Liver (tissue), 3 donors: ENCODE data around the gene TGIF2.

Experiments used
- EGR1 ChIP-seq, 2 donors: IDR thresholded peaks; 2 replicates each; pipeline ENCODE4 v1.6.1; 2016 to 2018; ENCODE audit warnings: antibody characterized with exemption in 2 of 2, low read depth in 2 of 2
- HNF4G ChIP-seq: IDR thresholded peaks from 2 replicates; pipeline ENCODE4 v1.6.1; 2016; ENCODE audit warnings: antibody characterized with exemption
- RXRA ChIP-seq, 2 donors: IDR thresholded peaks; 2 replicates each; pipeline ENCODE4 v1.6.1; 2017 to 2018; ENCODE audit warnings: antibody characterized with exemption in 2 of 2, mild to moderate bottlenecking in 1 of 2
- SP1 ChIP-seq: IDR thresholded peaks from 2 replicates; pipeline ENCODE4 v1.6.1; 2018; ENCODE audit warnings: antibody characterized with exemption, mild to moderate bottlenecking
- TAF1 ChIP-seq: conservative IDR thresholded peaks from 2 replicates; pipeline ENCODE4 v1.6.1; 2016; ENCODE audit warnings: antibody characterized with exemption, mild to moderate bottlenecking
- YY1 ChIP-seq: IDR thresholded peaks from 2 replicates; pipeline ENCODE4 v1.6.1; 2016; ENCODE audit warnings: antibody characterized with exemption, mild to moderate bottlenecking
- TF ChIP-seq, protein P1 (sequence below): fragments of 150-350 bp; IDR thresholded peaks from 2 replicates; pipeline ENCODE4 v1.5.1; 2017; ENCODE audit warnings: improper control_type of control experiment, low read depth, low read length; ENCODE audit not compliant: missing input control
- TF ChIP-seq, protein P2 (sequence below): IDR thresholded peaks from 2 replicates; pipeline ENCODE4 v1.6.1; 2016; ENCODE audit warnings: antibody characterized with exemption
- TF ChIP-seq, protein P3 (sequence below): IDR thresholded peaks from 2 replicates; pipeline ENCODE4 v1.6.1; 2016; ENCODE audit warnings: antibody characterized with exemption
- TF ChIP-seq, protein P4 (sequence below): IDR thresholded peaks from 2 replicates; pipeline ENCODE4 v1.6.1; 2016; ENCODE audit warnings: antibody characterized with exemption, mild to moderate bottlenecking
- donor health status: healthy.
- donor health status: healthy.

DNA sequence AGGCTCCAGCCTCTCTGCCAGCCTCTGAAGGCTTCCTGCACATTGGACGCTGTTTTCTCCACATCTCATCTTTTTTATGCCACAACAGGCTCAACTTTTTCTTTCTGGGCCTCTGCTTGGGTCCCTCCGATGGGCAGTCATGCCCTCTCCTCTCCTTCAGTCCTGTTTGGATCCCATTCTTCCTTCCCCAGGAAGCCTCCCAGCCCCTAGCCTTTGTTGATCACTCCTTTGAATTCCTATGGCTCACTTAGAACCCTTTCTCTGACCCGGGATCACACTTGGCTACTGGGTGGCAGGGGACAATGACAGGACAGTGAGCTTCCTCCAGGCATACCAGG, 68.1 kb downstream of the TGIF2 start:
- TF ChIP-seq, protein P1, sequence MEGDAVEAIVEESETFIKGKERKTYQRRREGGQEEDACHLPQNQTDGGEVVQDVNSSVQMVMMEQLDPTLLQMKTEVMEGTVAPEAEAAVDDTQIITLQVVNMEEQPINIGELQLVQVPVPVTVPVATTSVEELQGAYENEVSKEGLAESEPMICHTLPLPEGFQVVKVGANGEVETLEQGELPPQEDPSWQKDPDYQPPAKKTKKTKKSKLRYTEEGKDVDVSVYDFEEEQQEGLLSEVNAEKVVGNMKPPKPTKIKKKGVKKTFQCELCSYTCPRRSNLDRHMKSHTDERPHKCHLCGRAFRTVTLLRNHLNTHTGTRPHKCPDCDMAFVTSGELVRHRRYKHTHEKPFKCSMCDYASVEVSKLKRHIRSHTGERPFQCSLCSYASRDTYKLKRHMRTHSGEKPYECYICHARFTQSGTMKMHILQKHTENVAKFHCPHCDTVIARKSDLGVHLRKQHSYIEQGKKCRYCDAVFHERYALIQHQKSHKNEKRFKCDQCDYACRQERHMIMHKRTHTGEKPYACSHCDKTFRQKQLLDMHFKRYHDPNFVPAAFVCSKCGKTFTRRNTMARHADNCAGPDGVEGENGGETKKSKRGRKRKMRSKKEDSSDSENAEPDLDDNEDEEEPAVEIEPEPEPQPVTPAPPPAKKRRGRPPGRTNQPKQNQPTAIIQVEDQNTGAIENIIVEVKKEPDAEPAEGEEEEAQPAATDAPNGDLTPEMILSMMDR, result no peak
- TF ChIP-seq TAF1, result no peak
- no peak for TF ChIP-seq YY1
- TF ChIP-seq SP1, result no peak
- TF ChIP-seq, protein P2, sequence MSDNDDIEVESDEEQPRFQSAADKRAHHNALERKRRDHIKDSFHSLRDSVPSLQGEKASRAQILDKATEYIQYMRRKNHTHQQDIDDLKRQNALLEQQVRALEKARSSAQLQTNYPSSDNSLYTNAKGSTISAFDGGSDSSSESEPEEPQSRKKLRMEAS, result no peak
- no peak for TF ChIP-seq HNF4G
- TF ChIP-seq RXRA (IDR thresholded peaks at IDR 0.05), result no peak
- TF ChIP-seq EGR1 (IDR thresholded peaks at IDR 0.05; ENCODE audit: low read depth in 2 of 2), result no peak
- TF ChIP-seq, protein P3, sequence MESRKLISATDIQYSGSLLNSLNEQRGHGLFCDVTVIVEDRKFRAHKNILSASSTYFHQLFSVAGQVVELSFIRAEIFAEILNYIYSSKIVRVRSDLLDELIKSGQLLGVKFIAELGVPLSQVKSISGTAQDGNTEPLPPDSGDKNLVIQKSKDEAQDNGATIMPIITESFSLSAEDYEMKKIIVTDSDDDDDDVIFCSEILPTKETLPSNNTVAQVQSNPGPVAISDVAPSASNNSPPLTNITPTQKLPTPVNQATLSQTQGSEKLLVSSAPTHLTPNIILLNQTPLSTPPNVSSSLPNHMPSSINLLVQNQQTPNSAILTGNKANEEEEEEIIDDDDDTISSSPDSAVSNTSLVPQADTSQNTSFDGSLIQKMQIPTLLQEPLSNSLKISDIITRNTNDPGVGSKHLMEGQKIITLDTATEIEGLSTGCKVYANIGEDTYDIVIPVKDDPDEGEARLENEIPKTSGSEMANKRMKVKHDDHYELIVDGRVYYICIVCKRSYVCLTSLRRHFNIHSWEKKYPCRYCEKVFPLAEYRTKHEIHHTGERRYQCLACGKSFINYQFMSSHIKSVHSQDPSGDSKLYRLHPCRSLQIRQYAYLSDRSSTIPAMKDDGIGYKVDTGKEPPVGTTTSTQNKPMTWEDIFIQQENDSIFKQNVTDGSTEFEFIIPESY, result no peak
- TF ChIP-seq, protein P4, sequence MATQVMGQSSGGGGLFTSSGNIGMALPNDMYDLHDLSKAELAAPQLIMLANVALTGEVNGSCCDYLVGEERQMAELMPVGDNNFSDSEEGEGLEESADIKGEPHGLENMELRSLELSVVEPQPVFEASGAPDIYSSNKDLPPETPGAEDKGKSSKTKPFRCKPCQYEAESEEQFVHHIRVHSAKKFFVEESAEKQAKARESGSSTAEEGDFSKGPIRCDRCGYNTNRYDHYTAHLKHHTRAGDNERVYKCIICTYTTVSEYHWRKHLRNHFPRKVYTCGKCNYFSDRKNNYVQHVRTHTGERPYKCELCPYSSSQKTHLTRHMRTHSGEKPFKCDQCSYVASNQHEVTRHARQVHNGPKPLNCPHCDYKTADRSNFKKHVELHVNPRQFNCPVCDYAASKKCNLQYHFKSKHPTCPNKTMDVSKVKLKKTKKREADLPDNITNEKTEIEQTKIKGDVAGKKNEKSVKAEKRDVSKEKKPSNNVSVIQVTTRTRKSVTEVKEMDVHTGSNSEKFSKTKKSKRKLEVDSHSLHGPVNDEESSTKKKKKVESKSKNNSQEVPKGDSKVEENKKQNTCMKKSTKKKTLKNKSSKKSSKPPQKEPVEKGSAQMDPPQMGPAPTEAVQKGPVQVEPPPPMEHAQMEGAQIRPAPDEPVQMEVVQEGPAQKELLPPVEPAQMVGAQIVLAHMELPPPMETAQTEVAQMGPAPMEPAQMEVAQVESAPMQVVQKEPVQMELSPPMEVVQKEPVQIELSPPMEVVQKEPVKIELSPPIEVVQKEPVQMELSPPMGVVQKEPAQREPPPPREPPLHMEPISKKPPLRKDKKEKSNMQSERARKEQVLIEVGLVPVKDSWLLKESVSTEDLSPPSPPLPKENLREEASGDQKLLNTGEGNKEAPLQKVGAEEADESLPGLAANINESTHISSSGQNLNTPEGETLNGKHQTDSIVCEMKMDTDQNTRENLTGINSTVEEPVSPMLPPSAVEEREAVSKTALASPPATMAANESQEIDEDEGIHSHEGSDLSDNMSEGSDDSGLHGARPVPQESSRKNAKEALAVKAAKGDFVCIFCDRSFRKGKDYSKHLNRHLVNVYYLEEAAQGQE, result no peak
